ENCODE data around the gene SLC12A9. TPM values are rescaled to one million over a fixed set of nuclear protein-coding genes. Genes with fewer than 3 reads are reported as not detected.
"Not testable (repeated sequence)": the region's sequence is repeated elsewhere in the genome, so short reads cannot be mapped to it uniquely, and the experiment has no call there.

Gene SLC12A9, protein sequence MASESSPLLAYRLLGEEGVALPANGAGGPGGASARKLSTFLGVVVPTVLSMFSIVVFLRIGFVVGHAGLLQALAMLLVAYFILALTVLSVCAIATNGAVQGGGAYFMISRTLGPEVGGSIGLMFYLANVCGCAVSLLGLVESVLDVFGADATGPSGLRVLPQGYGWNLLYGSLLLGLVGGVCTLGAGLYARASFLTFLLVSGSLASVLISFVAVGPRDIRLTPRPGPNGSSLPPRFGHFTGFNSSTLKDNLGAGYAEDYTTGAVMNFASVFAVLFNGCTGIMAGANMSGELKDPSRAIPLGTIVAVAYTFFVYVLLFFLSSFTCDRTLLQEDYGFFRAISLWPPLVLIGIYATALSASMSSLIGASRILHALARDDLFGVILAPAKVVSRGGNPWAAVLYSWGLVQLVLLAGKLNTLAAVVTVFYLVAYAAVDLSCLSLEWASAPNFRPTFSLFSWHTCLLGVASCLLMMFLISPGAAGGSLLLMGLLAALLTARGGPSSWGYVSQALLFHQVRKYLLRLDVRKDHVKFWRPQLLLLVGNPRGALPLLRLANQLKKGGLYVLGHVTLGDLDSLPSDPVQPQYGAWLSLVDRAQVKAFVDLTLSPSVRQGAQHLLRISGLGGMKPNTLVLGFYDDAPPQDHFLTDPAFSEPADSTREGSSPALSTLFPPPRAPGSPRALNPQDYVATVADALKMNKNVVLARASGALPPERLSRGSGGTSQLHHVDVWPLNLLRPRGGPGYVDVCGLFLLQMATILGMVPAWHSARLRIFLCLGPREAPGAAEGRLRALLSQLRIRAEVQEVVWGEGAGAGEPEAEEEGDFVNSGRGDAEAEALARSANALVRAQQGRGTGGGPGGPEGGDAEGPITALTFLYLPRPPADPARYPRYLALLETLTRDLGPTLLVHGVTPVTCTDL
- polyA plus RNA-seq (ENCODE audit: insufficient read length) = 23.5 TPM

DNA sequence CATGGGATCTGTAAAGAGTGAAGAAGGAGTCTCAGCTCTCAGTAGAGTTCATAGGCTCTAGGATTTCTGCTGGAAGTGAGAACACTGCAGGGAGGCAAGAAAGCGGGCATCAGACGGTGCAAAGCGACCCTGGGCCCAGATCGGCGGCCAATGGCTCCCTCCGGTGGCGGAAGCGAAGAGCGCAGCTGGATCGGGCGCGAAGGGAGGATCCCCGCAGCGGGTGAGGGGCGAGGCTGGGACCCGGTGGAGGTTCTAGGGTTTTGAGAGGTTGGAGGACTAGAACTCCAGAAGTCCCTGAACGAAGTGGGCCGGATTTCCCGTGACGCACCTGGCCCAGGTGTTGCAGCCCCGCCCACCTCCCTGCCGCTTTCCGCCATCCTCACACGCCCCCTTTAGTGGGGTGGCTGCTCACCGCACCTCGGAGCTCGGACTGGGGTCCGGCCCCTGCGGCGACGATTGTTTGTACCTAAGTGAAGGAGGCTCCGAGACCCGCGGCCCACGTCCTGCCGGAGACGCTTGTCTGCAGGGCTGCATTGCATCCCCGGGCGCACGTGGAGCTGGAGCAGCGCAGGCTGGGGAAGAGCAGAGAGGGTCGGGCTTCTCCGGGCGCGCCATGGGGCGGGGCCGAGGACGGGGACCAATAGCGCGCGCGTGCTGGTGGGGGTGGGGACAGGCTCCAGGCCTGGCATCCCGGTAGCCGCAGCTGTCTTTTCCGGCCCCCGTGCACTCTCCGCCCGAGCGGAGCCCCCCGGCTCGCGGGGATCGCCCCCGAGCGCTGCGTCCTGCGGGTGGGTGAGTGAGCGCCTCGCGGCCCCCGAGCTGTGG, at the start of gene SLC12A9:
Gene SLC12A9 (plus strand): TSS at position 666 of the 825 bp plus-strand sequence. CDS start 1,485 bp downstream, outside the sequence.
- peak; percentile 94 for DNase-seq

DNA sequence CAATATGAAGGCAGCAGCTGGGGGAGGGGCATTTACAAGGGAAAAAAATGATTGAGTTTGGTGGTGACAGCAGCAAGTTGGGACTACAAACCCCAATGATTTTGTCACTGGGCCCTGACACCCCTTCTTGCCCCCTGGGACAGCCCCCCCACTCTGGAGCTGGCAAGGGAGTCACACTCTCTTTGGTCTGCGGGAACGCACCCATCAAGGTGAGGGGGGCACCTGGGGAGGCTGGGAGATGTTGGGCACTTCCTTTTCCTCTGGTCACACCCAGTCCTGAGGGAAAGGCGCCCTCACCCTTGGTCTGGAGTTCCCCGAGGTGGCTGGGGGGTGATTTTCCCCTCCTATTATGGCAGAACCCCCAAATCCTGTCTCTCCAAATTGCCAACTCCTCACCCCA, 49.6 kb upstream of the SLC12A9 start:
- no peak for DNase-seq

DNA sequence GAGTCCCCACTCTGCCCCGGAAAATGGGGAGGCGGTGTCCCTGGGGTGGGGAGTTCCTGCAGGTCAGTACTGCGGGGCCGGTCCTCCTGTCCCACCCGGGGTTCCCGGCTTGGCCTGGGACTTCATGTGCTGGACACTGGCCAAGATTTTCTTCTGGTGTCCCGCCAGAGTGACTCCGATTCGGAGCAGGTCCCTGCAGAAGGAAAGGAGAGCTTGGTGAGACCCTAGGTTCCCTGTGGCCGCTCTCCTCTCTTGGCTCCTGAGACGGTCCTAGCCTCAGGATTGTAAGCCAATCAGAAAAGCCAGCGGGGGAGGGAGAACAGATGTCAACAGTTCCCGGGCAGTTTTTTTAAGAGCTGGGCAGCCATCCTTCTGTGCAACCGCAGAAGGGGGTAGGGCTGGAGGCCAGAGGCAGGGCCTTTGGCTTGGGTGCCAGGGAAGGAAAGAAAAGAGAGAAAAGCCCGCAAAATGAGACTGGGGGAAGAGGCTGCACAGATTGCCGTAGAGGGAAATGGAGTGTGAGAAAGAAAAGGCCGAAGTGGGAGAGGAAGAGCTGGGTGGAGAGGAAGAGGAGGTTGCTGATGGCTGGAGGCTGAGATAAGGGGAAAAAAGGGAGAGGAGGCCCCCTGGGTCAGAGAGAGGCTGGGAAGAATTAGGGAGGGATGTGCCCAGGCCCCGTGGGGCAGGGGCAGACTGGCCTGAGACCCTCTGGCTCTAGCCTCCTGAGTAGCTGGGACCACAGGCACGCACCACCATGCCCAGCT, 48.9 kb upstream of the SLC12A9 start:
- peak; percentile 80 for DNase-seq

DNA sequence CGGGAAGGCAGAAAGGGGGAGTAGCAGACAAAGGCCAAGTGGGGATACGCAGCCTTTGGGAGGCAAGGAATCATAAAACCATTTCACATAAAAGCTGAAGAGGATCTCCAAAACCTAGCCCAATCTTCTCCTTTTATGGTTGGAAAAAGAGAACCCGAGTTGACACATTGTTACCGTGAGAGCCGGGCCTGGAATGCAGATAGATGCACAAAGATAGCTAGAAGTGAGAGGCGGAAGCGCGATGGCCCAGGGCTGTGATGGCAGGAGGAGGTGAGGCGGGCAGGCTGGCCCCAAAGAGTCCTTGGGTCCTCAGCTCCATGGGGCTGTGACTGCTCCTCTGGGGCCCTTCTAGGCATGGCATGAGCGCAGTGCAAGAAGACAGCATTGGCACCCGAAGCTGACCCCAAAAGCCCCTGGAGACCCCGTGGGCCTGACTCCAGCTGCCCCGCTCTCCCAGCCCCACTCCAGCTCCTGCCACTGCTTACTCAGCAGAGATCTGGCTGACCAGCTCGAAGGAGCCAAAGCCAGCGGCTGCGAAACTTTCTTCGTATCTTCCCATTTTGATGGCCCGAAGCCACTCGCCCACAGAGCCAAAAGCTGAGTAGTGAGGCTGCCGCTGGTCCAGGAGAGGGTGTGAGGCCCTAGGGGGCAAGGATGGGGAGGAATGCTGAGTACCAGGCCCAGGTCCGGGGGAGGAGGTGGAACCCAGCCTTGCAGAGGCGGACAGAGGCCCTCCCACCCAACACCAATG, 47.7 kb upstream of the SLC12A9 start:
- no peak for DNase-seq

DNA sequence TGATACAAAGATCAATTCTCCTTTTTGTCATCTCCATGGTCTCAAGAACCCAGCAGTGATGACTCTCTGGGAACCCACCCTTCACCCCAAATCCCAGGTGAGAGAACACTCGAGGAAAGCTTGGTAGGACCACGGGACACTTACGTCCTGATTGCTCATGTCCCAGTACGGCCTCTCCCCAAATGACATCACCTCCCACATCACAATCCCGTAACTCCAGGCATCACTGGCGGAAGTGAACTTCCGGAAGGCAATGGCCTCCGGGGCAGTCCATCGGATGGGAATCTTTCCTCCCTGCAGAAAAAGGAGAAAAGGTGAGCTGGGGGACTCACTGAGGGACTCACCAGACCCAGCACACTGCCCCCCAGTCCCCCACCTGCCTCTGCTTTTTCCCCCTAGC, 46.2 kb upstream of the SLC12A9 start:
- DNase-seq = no peak

DNA sequence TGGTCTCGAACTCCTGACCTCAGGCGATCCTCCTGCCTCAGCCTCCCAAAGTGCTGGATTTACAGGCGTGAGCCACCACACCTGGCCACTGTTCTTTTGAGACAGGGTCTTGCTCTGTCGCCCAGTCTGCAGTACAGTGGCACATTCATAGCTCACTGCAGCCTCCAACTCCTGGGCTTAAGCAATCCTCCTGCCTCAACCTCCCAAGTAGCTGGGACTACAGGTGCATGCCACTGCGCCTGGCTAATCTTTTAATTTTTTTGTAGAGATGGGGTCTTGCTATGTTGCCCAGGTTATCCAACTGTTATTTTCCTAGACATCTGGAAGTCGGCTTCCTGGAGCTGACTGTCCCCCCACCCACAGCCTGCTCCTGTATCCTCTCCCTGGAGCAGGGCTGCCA, 45.6 kb upstream of the SLC12A9 start:
- DNase-seq = not testable (repeated sequence)

DNA sequence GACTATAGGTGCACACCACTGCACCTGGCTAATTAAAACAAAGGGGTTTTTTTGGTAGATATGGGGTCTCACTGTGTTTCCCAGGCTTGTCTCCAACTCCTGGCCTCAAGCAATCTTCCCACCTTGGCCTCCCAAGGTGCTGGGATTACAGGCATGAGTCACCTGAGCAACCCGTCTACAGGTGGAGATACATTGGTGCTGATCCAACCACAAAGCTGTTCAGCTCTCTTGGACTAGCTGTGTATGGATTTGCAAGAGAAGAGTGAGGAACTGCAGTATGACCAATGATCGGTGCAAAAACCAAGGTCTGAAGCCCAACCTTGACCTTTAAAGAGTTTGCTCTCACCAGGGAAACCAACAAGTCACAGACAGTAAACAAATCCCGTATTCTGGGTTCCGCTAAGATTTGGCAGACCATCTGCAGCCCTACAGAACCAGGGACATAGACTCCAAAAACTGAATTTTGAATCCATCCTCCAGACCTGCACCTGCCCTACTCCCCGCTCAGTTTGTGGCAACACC, 44.1 kb upstream of the SLC12A9 start:
- no peak for DNase-seq

DNA sequence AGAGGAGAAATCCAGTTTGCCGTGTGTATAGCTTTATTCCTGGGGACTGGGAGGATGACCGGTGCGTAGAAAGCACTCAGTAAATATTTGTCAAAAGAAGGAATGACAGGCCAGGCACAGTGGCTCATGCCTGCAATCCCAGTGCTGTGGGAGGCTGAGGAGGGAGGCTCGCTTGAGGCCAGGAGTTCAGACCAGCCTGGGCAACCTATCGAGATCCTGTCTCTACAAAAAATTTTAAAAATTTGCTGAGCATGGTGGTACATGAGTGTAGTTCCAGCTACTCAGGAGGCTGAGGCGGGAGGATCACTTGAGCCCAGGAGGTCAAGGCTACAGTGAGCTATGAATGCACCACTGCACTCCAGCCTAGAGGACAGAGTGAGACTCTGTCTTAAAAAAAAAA, 41.0 kb upstream of the SLC12A9 start:
- no peak for DNase-seq

DNA sequence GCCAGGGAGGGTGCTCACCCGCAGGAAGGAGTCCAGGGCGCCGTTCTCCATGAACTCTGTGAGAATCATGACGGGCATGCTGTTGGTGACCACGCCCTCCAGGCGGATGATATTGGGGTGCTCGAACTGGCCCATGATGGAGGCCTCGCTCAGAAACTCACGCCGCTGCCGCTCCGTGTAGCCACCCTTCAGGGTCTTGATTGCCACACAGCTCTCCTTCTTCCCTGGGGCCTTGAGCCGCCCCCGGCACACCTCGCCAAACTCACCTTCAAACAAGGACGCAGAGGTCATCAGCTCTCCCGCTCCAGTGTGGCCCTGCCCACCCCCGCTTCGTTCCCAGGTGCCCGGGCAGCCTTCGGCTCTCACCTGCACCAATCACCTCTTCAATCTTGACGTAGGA, 39.8 kb upstream of the SLC12A9 start:
- no peak for DNase-seq

DNA sequence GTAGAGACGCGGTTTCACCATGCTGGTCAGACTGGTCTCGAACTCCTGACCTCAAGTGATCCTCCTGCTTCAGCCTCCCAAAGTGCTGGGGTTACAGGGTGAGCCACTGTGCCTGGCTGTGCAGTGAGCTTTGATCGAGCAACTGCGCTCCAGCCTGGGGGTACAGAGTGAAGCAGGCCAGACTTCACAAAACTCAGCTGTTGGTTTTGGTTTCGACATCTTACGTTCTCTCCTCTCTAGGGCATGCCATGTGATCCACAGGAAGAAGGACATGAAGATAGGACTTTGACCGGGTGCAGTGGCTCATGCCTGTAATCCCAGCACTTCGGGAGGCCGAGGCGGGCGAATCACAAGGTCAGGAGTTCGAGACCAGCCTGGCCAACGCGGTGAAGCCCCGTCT, 36.0 kb upstream of the SLC12A9 start:
- DNase-seq = not testable (repeated sequence)

DNA sequence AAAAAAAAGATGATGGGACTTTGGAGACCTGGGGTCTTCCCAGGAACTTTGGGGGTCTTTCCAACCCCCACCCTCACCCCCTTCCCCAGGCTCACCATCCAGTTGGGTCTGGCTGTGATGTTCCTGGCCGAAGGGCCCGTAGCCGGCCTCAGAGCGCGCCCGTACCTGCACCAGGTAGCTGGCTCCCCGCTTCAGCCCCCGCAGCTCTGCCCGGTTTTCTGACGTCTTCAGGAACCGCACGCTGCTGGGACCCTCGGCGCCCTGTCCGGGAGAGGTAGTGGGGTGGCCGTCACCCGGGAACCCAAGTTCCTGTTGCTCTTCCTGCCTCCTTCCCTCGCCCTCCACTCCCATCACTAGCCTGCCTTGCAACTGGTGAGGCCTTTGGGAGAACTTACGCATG, 35.4 kb upstream of the SLC12A9 start:
- no peak for DNase-seq

DNA sequence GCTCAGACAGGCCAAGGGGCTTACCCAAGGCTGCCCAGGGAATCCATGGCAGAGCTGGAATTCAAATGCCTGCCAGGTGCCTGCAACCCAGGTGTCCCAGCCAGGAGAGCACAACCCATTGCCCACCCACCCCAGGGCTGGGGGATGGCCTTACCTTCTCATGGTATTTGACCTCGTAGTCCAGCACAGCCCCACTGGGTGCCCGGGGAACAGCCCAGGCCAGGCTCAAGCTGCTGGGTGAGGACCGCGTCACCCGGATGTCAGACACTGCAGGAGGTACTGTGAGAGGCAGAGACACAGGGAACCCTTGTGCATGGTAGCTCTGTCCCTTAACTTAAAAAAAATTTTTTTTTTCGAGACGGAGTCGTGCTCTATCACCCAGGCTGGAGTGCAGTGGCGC, 34.1 kb upstream of the SLC12A9 start:
- DNase-seq = no peak

DNA sequence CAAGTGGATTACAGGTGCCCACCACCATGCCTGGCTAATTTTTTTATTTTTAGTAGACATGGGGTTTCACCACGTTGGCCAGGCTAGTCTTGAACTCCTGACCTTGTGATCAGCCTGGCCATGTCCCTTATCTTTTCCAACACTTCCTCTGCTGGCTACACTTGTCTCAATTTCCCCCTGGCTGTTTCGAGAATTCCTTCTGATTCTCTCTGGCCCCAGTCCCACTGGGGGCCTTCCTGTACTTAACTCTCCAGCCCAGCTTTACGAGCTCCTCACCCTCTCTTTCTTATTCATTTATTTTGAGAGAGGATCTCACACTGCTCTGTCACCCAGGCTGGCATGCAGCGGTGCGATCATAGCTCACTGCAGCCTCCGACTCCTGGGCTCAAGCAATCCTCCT, 33.7 kb upstream of the SLC12A9 start:
- DNase-seq = no peak

DNA sequence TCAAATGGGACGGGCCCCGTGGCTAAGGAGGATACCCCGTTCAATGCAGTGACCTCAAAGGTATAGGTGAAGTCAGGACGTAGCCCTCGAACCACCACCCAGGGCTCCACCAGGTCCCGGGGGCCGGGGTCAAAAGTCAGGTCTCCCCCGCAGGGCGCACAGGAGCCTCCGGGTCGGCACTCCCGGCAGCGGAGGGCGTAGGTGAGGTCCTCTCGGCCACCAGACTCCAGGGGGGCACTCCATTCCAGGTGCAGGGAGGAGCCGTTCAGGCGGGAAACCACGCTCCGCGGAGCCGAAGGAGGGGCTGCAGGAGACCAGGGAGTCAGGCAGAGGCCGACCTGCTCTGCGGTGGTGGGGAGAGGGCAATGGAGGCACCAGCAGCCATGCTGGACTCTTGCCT, 32.9 kb upstream of the SLC12A9 start:
- no peak for DNase-seq

DNA sequence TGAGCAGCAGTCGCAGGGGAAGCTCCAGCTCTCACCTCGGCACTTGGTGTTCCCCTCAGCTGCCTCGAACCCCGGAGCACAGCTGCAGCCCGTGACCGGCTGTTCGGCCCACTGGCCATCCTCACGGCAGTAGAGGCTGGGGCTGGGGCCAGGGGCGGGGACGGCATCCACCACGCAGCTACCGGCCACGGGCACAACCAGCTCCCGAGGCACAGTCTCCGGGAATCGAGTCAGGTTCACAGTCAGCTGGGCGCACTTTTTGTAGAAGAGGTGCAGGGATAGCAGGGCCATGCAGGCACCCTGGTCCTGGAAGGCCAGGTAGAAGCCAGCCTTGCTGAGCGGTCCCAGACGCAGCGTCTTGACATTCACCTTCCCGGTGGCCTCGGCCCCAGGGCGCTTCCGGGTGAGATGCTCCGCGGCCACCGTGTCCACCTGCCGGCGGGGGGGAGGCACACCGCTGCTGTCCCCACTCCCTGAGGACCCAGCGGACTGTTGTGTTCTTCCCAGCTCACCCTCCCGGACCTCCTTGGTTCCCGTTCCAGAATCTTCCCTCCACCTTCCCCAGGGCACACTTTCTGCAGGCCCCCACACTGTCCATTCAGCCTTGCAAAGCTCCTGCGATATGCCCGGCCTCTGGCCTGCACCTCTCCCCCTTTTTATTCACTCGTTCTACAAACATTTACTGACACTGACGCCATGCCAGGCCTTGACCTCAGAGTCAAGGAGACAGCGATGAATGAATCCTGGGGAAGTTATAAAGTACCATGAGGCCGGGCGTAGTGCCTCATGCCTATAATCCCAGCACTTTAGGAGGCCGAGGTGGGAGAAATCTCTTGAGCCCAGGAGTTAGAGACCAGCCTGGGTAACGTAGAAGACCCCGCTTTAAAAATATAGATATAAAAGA, 30.0 kb upstream of the SLC12A9 start:
- DNase-seq = no peak

DNA sequence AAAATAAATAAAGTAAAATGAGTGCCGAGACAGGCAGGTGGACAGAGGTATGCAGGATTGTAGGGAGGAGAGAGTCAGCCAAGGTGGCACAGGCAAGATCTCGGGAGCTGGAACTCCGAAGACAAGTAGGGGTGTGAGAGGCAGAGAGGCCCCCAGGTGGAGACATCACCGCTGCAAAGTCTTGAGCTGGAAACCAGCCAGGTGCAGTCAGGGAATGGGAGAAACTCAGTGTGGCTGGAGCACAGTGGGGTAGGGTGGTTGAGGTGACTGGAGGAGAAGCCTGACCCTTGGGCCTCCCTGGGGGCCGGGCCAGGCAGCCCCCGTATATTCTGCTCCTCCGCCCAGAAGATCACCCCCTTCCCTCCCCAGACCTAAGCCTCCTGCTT, 29.4 kb upstream of the SLC12A9 start:
- DNase-seq = no peak

DNA sequence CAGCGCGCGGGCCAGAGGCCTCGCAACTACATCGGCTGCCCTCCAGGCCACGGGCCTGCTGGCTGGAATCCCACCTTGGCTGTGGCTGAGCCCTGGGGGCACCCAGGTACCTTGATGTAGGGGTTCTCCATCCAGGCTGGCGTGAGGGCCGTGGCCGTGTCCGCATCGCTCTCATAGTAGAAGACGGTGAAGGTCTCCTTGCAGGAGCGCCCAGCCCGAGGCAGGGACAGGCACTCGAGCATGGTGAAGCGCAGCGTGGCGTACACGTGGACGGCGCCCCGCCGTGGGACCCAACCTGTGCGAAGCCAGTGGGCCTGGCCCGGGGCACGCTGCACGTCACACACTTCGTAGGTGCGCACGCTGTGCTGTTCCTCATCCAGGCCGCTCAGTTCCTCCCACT, 29.0 kb upstream of the SLC12A9 start:
- no peak for DNase-seq

DNA sequence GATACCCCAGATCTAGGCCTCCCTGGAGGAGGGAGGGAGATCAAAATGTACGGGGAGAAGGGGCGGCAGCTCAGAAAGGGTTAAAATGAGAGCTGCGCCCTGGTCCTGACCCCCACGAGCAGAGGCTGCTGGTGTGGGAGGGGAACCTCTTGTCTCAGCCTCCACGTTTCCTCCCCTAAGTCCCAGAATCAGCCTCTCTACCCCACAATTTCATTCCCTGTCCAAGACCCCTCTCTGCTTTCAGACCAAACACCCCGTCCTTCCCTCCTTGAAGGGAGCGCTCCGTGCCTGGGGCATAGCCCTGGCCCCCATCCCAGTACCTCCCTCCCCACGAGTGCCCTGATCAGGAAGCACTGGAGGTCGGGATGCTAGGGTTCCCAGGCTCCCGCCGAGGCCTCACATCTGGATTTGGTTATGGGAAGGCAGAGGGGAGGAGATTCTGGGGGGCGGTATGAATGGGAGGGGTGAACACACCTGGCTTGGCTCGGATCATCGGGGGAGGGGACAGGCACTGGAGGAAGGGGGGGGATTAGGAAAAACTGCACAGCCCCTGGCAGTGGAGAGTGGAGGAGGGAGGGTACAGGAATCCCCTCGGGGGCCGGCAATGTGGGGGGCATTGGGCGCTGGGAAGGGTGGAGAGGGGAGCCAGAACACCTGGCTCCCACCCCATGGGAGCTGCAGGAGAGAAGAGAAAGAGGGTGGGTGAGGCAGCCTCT, 27.9 kb upstream of the SLC12A9 start:
- DNase-seq = no peak

DNA sequence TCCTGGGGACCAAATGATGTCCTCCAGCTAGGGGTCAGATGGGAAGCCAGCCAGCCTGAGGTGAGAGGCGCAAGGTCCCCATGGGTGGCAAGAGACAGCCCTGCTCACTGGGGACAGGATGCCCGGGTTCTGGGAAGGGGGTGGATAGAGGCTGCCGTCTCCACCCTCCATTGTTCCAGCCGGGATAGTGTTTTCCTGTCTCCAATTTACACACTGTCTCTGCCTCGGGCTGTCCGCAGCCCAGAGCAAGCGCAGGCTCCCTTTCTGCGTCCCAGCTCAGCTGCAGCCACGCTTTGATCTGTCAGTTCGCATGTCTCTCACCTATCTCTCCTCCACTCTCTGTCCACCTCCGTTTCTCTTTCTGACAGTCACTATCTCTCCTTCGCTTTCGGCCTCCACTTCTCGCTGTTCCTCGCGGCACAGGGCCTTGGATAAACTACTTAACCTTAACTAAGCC, 27.3 kb upstream of the SLC12A9 start:
- DNase-seq = no peak
